H9 (cell line): ENCODE measurements around the gene ZPR1. TPM values are rescaled to one million over a fixed set of nuclear protein-coding genes. Genes with fewer than 3 reads are reported as not detected.

Source experiments
- DNase-seq: peaks from one replicate; pipeline ENCODE4 v3.0.0-alpha.2; 2017
- H2AFZ ChIP-seq: one replicate; pipeline ENCODE4 v1.6.1; 2013; ENCODE audit warnings: mild to moderate bottlenecking, low read length, control low read depth, moderate library complexity
- H2AK5ac ChIP-seq: 2 replicates; pipeline ENCODE4 v1.6.1; 2013; ENCODE audit warnings: low read length, control low read depth, mixed read lengths; ENCODE audit not compliant: insufficient read length
- H2BK120ac ChIP-seq: one replicate; pipeline ENCODE4 v1.6.1; 2013; ENCODE audit warnings: low read depth, mild to moderate bottlenecking, low read length, control low read depth, inconsistent platforms; ENCODE audit not compliant: poor library complexity, severe bottlenecking
- H2BK12ac ChIP-seq: 2 replicates; pipeline ENCODE4 v1.6.1; 2013; ENCODE audit warnings: low read length, control low read depth, mixed read lengths, low read depth; ENCODE audit not compliant: insufficient read length
- H2BK15ac ChIP-seq: 2 replicates; pipeline ENCODE4 v1.6.1; 2013; ENCODE audit warnings: low read depth, low read length, control low read depth
- H2BK20ac ChIP-seq: one replicate; pipeline ENCODE4 v1.6.1; 2013; ENCODE audit warnings: low read depth, mild to moderate bottlenecking, low read length, control low read depth, inconsistent platforms; ENCODE audit not compliant: poor library complexity, severe bottlenecking
- H2BK5ac ChIP-seq: 2 replicates; pipeline ENCODE4 v1.6.1; 2013; ENCODE audit warnings: low read length, control low read depth, mixed read lengths; ENCODE audit not compliant: insufficient read length
- H3K14ac ChIP-seq: 2 replicates; pipeline ENCODE4 v1.6.1; 2013; ENCODE audit warnings: low read length, control low read depth; ENCODE audit not compliant: insufficient read depth
- H3K18ac ChIP-seq: 2 replicates; pipeline ENCODE4 v1.6.1; 2013; ENCODE audit warnings: low read depth, mild to moderate bottlenecking, mixed read lengths, low read length, control low read depth; ENCODE audit not compliant: insufficient read length
- H3K23ac ChIP-seq: 2 replicates; pipeline ENCODE4 v1.6.1; 2013; ENCODE audit warnings: low read length, control low read depth, mixed read lengths, low read depth; ENCODE audit not compliant: insufficient read length
- H3K23me2 ChIP-seq: 2 replicates; pipeline ENCODE4 v1.6.1; 2013; ENCODE audit warnings: low read depth, mild to moderate bottlenecking, mixed read lengths, low read length, control low read depth; ENCODE audit not compliant: insufficient read length, poor library complexity, severe bottlenecking
- H3K27ac ChIP-seq: 2 replicates; pipeline ENCODE4 v1.5.1; 2013; ENCODE audit warnings: low read length, control low read depth, mixed read lengths, low read depth; ENCODE audit not compliant: insufficient read length
- H3K27me3 ChIP-seq: 2 replicates; pipeline ENCODE4 v1.6.1; 2013; ENCODE audit warnings: low read length, control low read depth, inconsistent platforms; ENCODE audit not compliant: insufficient read depth
- H3K4ac ChIP-seq: 2 replicates; pipeline ENCODE4 v1.6.1; 2013; ENCODE audit warnings: low read depth, mild to moderate bottlenecking, control low read depth, inconsistent platforms, low read length, moderate library complexity
- H3K4me1 ChIP-seq: 2 replicates; pipeline ENCODE4 v1.6.1; 2013; ENCODE audit warnings: low read length, control low read depth, inconsistent platforms; ENCODE audit not compliant: insufficient read depth
- H3K4me2 ChIP-seq: 2 replicates; pipeline ENCODE4 v1.6.1; 2013; ENCODE audit warnings: low read length, control low read depth, mixed read lengths; ENCODE audit not compliant: insufficient read length, insufficient read depth
- H3K56ac ChIP-seq: 2 replicates; pipeline ENCODE4 v1.6.1; 2013; ENCODE audit warnings: low read depth, mild to moderate bottlenecking, mixed read lengths, low read length, control low read depth; ENCODE audit not compliant: insufficient read length
- H3K79me1 ChIP-seq: 2 replicates; pipeline ENCODE4 v1.6.1; 2013; ENCODE audit warnings: low read depth, mild to moderate bottlenecking, moderate library complexity, low read length, control low read depth, inconsistent platforms; ENCODE audit not compliant: insufficient read depth, poor library complexity, severe bottlenecking
- H3K79me2 ChIP-seq: 2 replicates; pipeline ENCODE4 v1.6.1; 2013; ENCODE audit warnings: low read length, control low read depth, inconsistent platforms; ENCODE audit not compliant: insufficient read depth
- H3K9ac ChIP-seq: 2 replicates; pipeline ENCODE4 v1.6.1; 2013; ENCODE audit warnings: low read length, control low read depth, mixed read lengths; ENCODE audit not compliant: insufficient read length; ENCODE audit errors: extremely low read depth
- H3K9me3 ChIP-seq: one replicate; pipeline ENCODE4 v1.6.1; 2013; ENCODE audit warnings: low read depth, low read length, inconsistent platforms; ENCODE audit not compliant: control insufficient read depth
- H3T11ph ChIP-seq: one replicate; pipeline ENCODE4 v1.6.1; 2013; ENCODE audit warnings: mild to moderate bottlenecking, low read length, control low read depth, inconsistent platforms
- H4K20me1 ChIP-seq: one replicate; pipeline ENCODE4 v1.6.1; 2013; ENCODE audit not compliant: control insufficient read depth, insufficient read length, insufficient read depth
- H4K5ac ChIP-seq: 2 replicates; pipeline ENCODE4 v1.6.1; 2013; ENCODE audit warnings: low read depth, mild to moderate bottlenecking, mixed read lengths, low read length, control low read depth; ENCODE audit not compliant: insufficient read length
- H4K8ac ChIP-seq: replicated peaks from 2 replicates; pipeline ENCODE4 v1.6.1; 2013; ENCODE audit warnings: low read length, control low read depth, mixed read lengths, low read depth; ENCODE audit not compliant: insufficient read length
- H4K91ac ChIP-seq: 2 replicates; pipeline ENCODE4 v1.6.1; 2013; ENCODE audit warnings: low read depth, mild to moderate bottlenecking, moderate library complexity, mixed read lengths, low read length, control low read depth; ENCODE audit not compliant: insufficient read length
- H3K27ac Mint-ChIP-seq, 3 experiments: 2 replicates in 2 of 3; 3 replicates in 1 of 3; pipeline ENCODE4 v1.8.0; 2020 to 2021; ENCODE audit warnings: mixed read lengths in 3 of 3, mild to moderate bottlenecking in 1 of 3, moderate library complexity in 1 of 3
- H3K27me3 Mint-ChIP-seq: 2 replicates; pipeline ENCODE4 v1.8.0; 2021; ENCODE audit warnings: low read depth, mild to moderate bottlenecking, moderate library complexity, mixed read lengths
- H3K36me3 Mint-ChIP-seq, 3 experiments: 2 replicates in 2 of 3; 3 replicates in 1 of 3; pipeline ENCODE4 v1.8.0; 2020 to 2021; ENCODE audit warnings: low read depth in 3 of 3, mixed read lengths in 3 of 3; ENCODE audit not compliant: insufficient read depth in 1 of 3
- H3K4me1 Mint-ChIP-seq, 2 experiments: 2 replicates each; pipeline ENCODE4 v1.8.0; 2020; ENCODE audit warnings: mixed read lengths in 2 of 2
- H3K4me3 Mint-ChIP-seq, 2 experiments: 2 replicates in 1 of 2; 3 replicates in 1 of 2; pipeline ENCODE4 v1.8.0; 2020 to 2021; ENCODE audit warnings: mild to moderate bottlenecking in 2 of 2, mixed read lengths in 2 of 2, moderate library complexity in 1 of 2
- H3K9me3 Mint-ChIP-seq, 2 experiments: 2 replicates in 1 of 2; 3 replicates in 1 of 2; pipeline ENCODE4 v1.8.0; 2020; ENCODE audit warnings: mild to moderate bottlenecking in 2 of 2, mixed read lengths in 2 of 2, moderate library complexity in 1 of 2
- CTCF ChIP-seq: fragments of 200-600 bp; sonication (generic); conservative IDR thresholded peaks from 3 replicates; pipeline ENCODE4 v1.8.0; 2021; ENCODE audit warnings: antibody characterized with exemption, mild to moderate bottlenecking
- WGBS: extraction: QIAGEN DNeasy Blood & Tissue Kit; methylation state at CpG from one replicate; pipeline ENCODE4 v1.1.7; 2013; ENCODE audit warnings: missing lambda C conversion rate, low lambda C conversion rate, mixed read lengths; ENCODE audit not compliant: insufficient read length; ENCODE audit errors: extremely low coverage; 5-methylcytosine and 5-hydroxymethylcytosine counted together
- total RNA-seq: library from RNA; stranded (reverse); gene quantifications from 2 replicates; pipeline ENCODE4 v1.2.1, GENCODE V29; 2021

The ZPR1 gene
- total RNA-seq, 1 experiment from 2014 or later: 82.0 TPM

DNA sequence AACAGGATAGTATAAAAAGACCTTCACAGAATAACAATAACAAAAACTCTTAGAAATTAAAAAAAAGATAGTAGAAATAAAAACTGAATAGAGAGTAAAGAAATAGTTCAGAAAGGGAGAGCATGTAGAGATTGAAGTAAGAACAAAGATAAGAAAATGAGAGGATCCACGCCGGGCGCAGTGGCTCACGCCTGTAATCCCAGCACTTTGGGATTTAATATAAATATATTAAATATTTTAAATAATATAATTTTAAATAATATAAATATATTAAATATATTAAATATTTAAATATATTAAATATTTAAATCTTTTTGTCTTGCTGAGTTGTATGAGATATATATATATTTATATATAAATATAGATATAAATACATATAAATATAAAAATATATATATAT is 24.3 kb upstream of the ZPR1 start:
- no peak overlapping the region for H3K14ac ChIP-seq
- no peaks in the 10 kb centered on the region for H3K36me3 Mint-ChIP-seq
- H3K23ac ChIP-seq: no peak overlapping the region
- no peak overlapping the region for H2BK12ac ChIP-seq
- no peaks in the 10 kb centered on the region for H3K79me2 ChIP-seq
- H3K23me2 ChIP-seq: peaks cover 4% of the 10 kb centered on the region
- no CpG with 5 or more reads among the region's 4 CpGs for WGBS
- no peak overlapping the region for H4K91ac ChIP-seq
- no peak overlapping the region for H3T11ph ChIP-seq
- peaks cover 12% of the 10 kb centered on the region for H3K27me3 Mint-ChIP-seq
- H3K9me3 ChIP-seq: no peaks in the 10 kb centered on the region
- H2BK15ac ChIP-seq: no peak overlapping the region
- H3K27ac ChIP-seq: no peak overlapping the region
- no peaks in the 10 kb centered on the region for H3K4me1 Mint-ChIP-seq
- H2AFZ ChIP-seq: no peak overlapping the region
- no peak overlapping the region for H3K9ac ChIP-seq
- no peak overlapping the region for H2BK20ac ChIP-seq
- no peak overlapping the region for H4K8ac ChIP-seq
- no peak overlapping the region for H4K5ac ChIP-seq
- H3K4me1 ChIP-seq: no peaks in the 10 kb centered on the region
- H2AK5ac ChIP-seq: no peak overlapping the region
- H3K56ac ChIP-seq: no peak overlapping the region
- H3K4me2 ChIP-seq: no peak overlapping the region
- no peaks in the 10 kb centered on the region; a peak in 1 of 5 replicates for H3K9me3 Mint-ChIP-seq
- no peak for DNase-seq
- no peaks in the 10 kb centered on the region for H4K20me1 ChIP-seq
- H3K18ac ChIP-seq: no peak overlapping the region
- H3K79me1 ChIP-seq: no peaks in the 10 kb centered on the region
- H2BK120ac ChIP-seq: no peak overlapping the region
- H2BK5ac ChIP-seq: no peak overlapping the region
- no peaks in the 10 kb centered on the region for H3K27me3 ChIP-seq
- TF ChIP-seq CTCF: no peak
- no peak overlapping the region for H3K4me3 Mint-ChIP-seq
- H3K4ac ChIP-seq: no peak overlapping the region
- no peak overlapping the region for H3K27ac Mint-ChIP-seq
